ENCODE data around the gene TP53BP1. TPM values are rescaled to one million over a fixed set of nuclear protein-coding genes. Genes with fewer than 3 reads are reported as not detected.
A peak's percentile ranks its signal among the peaks of the same experiment; 100 is the strongest.

The TP53BP1 gene
- total RNA-seq, 1 donor: 71.9 TPM

DNA sequence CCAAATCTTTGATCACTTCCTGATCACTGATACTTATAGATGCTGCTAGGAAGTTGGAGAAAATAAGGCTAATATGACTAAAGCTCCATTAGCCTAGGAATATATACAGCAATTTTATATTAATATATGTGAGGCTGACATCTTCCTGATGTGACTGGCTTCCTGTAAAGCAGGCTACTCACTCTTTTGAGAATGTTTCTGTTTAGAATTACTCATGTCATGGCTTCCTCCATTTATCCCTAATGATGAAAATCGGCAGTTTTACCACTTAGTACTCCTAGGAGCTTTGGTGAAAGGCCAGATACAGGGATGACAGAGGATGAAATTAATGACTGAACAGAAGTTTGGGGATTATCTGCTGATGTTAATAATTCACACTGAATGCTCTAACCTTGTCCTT lies 20.6 kb upstream of the TP53BP1 start:
- TF ChIP-seq, protein P1, sequence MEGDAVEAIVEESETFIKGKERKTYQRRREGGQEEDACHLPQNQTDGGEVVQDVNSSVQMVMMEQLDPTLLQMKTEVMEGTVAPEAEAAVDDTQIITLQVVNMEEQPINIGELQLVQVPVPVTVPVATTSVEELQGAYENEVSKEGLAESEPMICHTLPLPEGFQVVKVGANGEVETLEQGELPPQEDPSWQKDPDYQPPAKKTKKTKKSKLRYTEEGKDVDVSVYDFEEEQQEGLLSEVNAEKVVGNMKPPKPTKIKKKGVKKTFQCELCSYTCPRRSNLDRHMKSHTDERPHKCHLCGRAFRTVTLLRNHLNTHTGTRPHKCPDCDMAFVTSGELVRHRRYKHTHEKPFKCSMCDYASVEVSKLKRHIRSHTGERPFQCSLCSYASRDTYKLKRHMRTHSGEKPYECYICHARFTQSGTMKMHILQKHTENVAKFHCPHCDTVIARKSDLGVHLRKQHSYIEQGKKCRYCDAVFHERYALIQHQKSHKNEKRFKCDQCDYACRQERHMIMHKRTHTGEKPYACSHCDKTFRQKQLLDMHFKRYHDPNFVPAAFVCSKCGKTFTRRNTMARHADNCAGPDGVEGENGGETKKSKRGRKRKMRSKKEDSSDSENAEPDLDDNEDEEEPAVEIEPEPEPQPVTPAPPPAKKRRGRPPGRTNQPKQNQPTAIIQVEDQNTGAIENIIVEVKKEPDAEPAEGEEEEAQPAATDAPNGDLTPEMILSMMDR (IDR thresholded peaks at IDR 0.05; ENCODE audit: insufficient read depth, low read length): no peak
- no peak overlapping the region for H3K4me3 ChIP-seq (ENCODE audit: low read depth, low read length)
- DNase-seq (ENCODE audit: low read depth): no peak

- peak overlapping the region; percentile 85 for H3K4me3 ChIP-seq (ENCODE audit: low read depth, low read length)
- DNase-seq (ENCODE audit: low read depth): peak; percentile 21
- TF ChIP-seq, protein P1 (IDR thresholded peaks at IDR 0.05; ENCODE audit: insufficient read depth, low read length): peak; percentile 44
These were observed 18.3 kb upstream of the TP53BP1 start for GRCh38 chr15:43511012-43511885.

DNA sequence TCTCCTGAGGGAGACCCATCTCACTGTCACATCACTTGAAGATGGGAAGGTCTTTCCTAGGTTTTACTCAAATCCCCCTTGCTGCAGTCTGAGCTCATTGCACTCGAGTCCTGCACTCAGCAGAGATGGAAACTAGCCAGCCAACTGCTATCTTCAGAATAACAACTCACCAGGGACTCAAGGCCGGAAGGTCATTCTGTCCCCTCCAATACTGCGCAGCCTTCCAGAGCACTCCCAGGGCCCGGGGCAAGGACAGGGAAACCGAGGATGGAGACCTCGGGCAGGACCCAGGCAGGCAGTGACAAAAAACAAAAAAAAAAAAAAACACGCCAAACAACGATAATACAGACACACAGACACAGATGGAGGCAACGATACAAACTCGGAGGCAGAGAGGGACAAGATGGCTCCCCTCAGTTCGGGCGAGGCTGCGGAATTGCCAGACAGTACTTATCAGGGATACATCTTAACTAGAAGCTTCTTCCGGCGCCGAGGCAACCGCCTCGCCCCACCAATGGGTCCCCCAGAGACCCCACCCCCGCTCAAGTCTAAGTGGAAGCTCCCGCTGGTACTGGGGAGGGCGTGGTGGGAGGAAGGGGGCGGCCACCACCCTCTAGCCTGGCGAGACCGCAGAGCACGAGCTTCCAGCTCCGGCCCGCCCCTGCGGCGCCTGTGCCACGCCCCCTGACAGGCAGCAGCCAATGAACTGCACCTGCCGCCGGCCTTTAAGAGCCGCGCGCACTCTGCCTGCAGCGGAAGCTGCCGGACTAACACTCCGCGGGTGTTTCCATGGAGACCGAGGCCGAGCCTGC lies 17.4 kb upstream of the TP53BP1 start:
- peak; percentile 97 for DNase-seq (ENCODE audit: low read depth)
- peak overlapping the region; percentile 85 for H3K4me3 ChIP-seq (ENCODE audit: low read depth, low read length)
- TF ChIP-seq, protein P1 (IDR thresholded peaks at IDR 0.05; ENCODE audit: insufficient read depth, low read length): peak; percentile 53

DNA sequence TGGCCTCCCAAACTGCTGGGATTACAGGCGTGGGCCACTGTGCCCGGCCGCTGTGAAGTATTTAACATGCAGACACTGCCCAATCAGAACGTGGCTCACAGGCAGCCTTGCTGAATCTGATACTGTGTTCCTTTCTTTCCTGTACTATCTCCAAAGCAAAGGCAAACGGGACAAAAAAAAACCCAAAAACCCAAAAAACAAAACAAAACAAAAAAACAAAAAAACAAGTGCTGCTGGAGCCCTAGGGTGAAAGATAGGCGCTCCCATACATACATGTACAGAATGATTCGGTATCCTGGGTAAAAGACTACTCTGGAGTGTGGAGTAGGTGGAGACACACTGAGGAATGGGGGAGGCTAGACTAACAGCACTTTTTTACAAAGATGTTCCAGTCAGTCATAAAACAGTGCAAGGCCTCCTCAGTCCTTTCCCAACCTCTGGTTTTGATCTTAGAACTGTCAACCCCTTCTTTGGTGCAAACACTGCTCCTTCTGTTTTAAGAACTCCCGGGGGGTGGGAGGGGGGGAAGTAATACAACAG lies 16.8 kb upstream of the TP53BP1 start:
- peak; percentile 50 for DNase-seq (ENCODE audit: low read depth)
- TF ChIP-seq, protein P1 (IDR thresholded peaks at IDR 0.05; ENCODE audit: insufficient read depth, low read length): no peak
- H3K4me3 ChIP-seq (ENCODE audit: low read depth, low read length): peak overlapping the region; percentile 85

DNA sequence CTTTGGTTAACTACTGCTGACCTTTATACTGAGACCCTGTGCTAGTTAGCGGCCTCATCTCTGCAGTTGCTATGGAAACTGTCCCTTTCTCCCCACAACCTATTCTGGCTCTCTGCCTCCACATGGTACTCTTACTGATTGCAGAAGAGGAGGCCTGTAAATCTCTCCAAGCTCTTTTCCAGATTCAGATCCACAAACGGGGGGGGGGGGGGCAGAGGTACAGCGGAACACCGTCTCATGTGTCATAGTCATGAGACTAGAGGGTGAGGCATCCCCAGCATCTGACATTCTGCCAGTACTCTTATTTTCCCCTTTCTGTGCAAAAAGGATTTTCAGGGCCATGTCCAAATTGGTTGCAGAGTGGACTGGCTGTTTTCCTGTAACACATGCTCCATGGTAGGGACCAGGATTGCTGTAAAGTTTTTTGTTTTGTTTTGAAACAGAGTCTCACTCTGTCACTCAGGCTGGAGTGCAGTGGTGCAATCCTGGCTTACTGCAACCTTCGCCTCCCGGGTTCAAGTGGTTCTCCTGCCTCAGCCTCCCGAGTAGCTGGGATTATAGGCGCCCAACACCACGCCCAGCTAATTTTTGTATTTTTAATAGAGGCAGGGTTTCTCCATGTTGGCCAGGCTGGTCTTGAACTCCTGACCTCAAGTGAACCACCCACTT lies 16.2 kb upstream of the TP53BP1 start:
- DNase-seq (ENCODE audit: low read depth): peak; percentile 80
- TF ChIP-seq, protein P1 (IDR thresholded peaks at IDR 0.05; ENCODE audit: insufficient read depth, low read length): no peak
- H3K4me3 ChIP-seq (ENCODE audit: low read depth, low read length): no peak overlapping the region

DNA sequence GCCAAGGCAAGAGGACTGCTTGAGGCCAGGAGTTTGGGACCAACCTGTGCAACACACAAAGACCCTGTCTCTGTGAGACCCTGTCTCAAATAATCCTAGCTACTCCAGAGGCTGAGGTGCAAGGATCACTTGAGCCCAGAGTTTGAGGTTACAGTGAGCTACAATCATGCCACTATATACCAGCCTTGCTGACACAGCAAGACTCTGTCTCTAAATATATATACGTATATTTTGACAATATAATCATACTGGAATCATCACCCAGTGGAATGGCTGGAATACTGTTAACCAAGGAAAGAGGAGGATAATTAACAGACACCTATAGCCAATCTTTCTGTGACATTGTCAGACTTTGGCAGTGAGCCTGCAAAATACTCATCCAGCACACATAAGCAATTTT lies 15.5 kb upstream of the TP53BP1 start:
- DNase-seq (ENCODE audit: low read depth): no peak
- TF ChIP-seq, protein P1 (IDR thresholded peaks at IDR 0.05; ENCODE audit: insufficient read depth, low read length): no peak
- H3K4me3 ChIP-seq (ENCODE audit: low read depth, low read length): no peak overlapping the region
